Measurements from ENCODE around the gene ZSCAN5A.
"Not testable (repeated sequence)": the region's sequence is repeated elsewhere in the genome, so short reads cannot be mapped to it uniquely, and the experiment has no call there.

ZSCAN5A gene

GRCh38 chr19:56314381-56315076 is at the start of gene ZSCAN5A:
Gene ZSCAN5A (minus strand): TSS chr19:56314839. CDS start chr19:56225046, 89,793 bp downstream.
- peak; percentile 99 for DNase-seq

DNA sequence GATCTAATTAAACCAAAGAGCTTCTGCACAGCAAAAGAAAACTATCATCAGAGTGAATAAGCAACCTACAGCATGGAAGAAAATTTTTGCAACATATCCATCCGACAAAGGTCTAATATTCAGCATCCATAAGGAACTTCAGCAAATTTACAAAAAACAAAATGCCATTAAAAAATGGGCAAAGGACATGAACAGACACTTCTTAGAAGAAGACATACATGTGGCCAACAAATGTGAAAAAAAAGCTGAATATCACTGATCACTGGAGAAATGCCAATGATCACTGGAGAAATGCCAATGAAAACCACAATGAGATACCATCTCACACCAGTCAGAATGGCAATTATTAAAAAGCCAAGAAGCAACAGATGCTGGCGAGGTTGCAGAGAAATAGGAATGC is 46.2 kb upstream of the ZSCAN5A start:
- no peak for DNase-seq

GRCh38 chr19:56356944-56357343 is 42.3 kb upstream of the ZSCAN5A start:
- no peak for DNase-seq

DNA sequence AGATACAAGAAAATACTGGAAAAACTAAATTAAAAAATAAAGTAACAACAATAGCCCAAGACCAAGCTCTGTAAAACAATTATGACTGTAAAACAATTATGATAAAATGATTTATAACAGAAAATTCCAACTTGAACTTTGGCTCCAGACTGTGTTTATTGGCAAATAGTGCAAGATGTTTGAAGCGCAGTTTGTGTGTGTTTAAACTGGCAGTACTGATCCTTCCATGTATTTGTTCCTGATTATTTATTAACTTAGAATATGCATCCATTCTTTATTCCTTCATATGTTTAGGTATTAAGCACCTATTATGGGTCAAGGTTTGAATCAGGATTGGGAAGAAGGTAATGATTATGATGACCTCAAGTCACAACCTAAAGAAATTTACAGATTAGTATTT is 40.9 kb upstream of the ZSCAN5A start:
- DNase-seq = no peak

GRCh38 chr19:56351208-56351607 is 36.6 kb upstream of the ZSCAN5A start:
- DNase-seq = no peak

GRCh38 chr19:56350416-56351045 is 35.9 kb upstream of the ZSCAN5A start:
- DNase-seq = peak; percentile 54

- peak; percentile 2 for DNase-seq
Observed at GRCh38 chr19:56348289-56348877, 33.7 kb upstream of the ZSCAN5A start.

- no peak for DNase-seq
Observed at GRCh38 chr19:56347163-56347778, 32.6 kb upstream of the ZSCAN5A start.

- DNase-seq = no peak
Observed at GRCh38 chr19:56341948-56342347, 27.3 kb upstream of the ZSCAN5A start.

- DNase-seq = not testable (repeated sequence)
Observed at GRCh38 chr19:56339031-56339430, 24.4 kb upstream of the ZSCAN5A start.

DNA sequence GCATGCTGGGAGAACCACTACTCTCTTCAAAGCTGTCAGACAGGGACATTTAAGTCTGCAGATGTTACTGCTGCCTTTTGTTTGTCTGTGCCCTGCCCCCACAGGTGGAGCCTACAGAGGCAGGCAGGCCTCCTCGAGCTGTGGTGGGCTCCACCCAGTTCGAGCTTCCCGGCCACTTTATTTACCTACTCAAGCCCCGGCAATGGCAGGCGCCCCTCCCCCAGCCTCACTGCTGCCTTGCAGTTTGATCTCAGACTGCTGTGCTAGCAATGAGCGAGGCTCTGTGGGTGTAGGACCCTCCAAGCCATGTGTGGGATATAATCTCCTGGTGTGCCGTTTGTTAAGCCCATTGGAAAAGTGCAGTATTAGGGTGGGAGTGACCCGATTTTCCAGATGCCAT is 22.4 kb upstream of the ZSCAN5A start:
- not testable (repeated sequence) for DNase-seq

DNA sequence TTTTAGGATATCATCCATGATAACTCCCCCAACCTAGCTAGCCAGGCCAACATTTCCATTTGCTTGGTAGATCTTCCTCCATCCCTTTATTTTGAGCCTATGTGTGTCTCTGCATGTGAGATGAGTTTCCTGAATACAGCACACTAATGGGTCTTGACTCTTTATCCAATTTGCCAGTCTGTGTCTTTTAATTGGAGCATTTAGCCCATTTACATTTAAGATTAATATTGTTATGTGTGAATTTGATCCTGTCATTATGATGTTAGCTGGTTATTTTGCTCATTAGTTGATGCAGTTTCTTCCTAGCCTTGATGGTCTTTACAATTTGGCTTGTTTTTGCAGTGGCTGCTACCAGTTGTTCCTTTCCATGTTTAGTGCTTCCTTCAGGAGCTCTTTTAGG is 20.7 kb upstream of the ZSCAN5A start:
- DNase-seq = not testable (repeated sequence)

DNA sequence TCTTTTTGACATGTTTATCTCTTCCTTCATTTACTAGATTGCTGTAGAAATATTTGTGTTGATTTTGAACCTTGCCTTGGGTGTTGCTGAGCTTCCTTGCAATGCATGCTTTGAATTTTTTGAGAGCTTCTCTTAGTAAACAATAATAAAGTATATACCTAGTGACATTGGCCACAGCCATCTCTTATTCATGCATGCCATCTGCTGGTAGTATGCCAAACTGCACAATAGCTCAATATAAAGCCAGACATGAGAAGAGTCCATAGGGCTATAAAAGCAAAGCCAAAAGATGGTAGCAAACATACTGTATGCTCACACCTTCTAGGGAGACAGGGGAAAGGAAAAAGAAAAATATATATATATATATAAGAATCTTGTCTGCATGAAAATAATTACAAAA is 18.9 kb upstream of the ZSCAN5A start:
- DNase-seq = peak; percentile 69

DNA sequence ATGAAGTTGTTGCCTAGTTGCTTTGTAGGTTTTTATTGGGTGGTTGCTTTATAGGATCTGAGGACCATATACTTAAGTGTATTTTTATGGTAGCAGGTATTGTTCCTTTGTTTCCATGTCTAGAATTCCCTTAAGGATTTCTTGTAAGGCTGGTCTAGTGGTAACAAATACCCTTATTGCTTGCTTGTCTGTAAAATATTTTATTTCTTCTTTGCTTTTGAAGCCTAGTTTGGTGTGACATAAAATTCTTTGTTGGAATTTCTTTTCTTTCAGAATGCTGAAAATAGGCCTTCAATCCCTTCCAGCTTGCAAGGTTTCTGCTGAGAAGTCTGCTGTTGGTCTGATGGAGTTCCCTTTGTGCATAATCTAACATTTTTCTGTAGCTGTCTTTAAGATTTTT is 18.1 kb upstream of the ZSCAN5A start:
- no peak for DNase-seq

DNA sequence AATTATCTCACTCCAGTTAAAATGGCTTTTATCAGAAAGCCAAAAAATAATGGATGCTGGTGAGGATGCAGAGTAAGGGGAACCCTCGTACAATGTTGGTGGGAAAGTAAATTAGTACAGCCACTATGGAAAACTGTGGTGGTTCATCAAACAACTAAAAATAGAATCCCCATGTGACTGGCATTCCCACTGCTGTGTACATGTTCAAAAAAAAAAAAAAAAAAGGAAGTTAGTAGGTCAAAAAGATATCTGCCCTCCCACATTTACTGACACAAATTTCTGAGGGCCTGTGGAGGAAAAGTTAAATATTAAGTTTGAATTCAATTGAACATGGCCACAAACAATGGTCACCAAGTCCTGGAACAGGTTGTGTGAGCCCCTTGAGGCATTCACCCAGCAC is 9.8 kb upstream of the ZSCAN5A start:
- DNase-seq = no peak

DNA sequence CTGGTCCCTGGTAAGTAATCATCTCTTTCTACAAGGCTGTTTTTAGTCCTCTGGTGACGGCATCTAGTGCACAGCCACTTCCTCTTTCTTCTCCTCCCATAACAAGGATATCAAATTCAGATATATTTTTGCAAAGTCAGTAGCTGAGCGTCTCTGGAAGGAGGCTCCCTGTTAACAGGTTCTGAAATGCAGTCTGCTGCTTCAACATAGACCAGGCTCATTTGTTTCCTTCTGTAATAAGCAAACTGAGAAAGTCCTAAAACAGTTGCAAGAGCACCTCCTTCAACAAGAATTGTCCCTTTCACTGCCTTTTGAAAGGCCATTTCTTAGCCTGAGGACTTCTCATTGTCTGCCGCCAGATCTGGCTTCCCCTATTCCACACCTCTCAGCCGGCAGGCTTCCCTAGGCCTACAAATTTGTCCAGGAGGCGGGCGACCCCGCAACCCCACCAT is 7.4 kb upstream of the ZSCAN5A start:
- DNase-seq = no peak

GRCh38 chr19:56321254-56321988 is 6.8 kb upstream of the ZSCAN5A start:
- DNase-seq = no peak

- no peak for DNase-seq
Observed at GRCh38 chr19:56319991-56320390, 5.4 kb upstream of the ZSCAN5A start.

GRCh38 chr19:56317749-56318148 is 3.1 kb upstream of the ZSCAN5A start:
- no peak for DNase-seq

GRCh38 chr19:56316728-56317127 is 2.1 kb upstream of the ZSCAN5A start:
- DNase-seq = no peak

- DNase-seq = peak; percentile 98
Observed at GRCh38 chr19:56315077-56315828, 614 bp upstream of the ZSCAN5A start.

- DNase-seq = peak; percentile 81
Observed at GRCh38 chr19:56314018-56314380, 640 bp downstream of the ZSCAN5A start.
